Activated T-cell treated with anti-CD3 and anti-CD28 coated beads, Interleukin-2, amount 50 U/mL, for 4 hours (primary cell): ENCODE measurements around the gene PITX3. TPM values are rescaled to one million over a fixed set of nuclear protein-coding genes. Genes with fewer than 3 reads are reported as not detected.

Experiments
- ATAC-seq, 2 donors: fragments of 200-7000 bp; cut with Tn5 transposase; one replicate each; pipeline ENCODE4 v1.10.0; 2021
- DNase-seq: peaks from one replicate; pipeline ENCODE4 v3.0.0-alpha.2; 2020
- H3K27me3 Mint-ChIP-seq: one replicate; pipeline ENCODE4 v1.8.0; 2021; ENCODE audit warnings: low read depth, mixed read lengths
- H3K36me3 Mint-ChIP-seq: one replicate; pipeline ENCODE4 v1.8.0; 2022; ENCODE audit warnings: mixed read lengths; ENCODE audit not compliant: insufficient read depth
- H3K4me1 Mint-ChIP-seq: one replicate; pipeline ENCODE4 v1.8.0; 2021; ENCODE audit warnings: low read depth, mixed read lengths
- H3K4me3 Mint-ChIP-seq: one replicate; pipeline ENCODE4 v1.8.0; 2021; ENCODE audit warnings: mild to moderate bottlenecking, moderate library complexity, mixed read lengths
- H3K9me3 Mint-ChIP-seq: one replicate; pipeline ENCODE4 v1.8.0; 2021; ENCODE audit warnings: mixed read lengths
- total RNA-seq, 3 donors: library from RNA; stranded (reverse); gene quantifications; one replicate each; pipeline ENCODE4 v1.2.1, GENCODE V29; 2021

Gene PITX3
- total RNA-seq = under 1 TPM in 2 of 3 donors, not detected in 1; 0.25 to 0.46 TPM

- peaks cover 24% of the 10 kb centered on the region for H3K27me3 Mint-ChIP-seq
- H3K4me1 Mint-ChIP-seq = peaks cover 27% of the 10 kb centered on the region
- peak; percentile 81 for DNase-seq
- H3K36me3 Mint-ChIP-seq = no peaks in the 10 kb centered on the region
- no peaks in the 10 kb centered on the region for H3K9me3 Mint-ChIP-seq
- H3K4me3 Mint-ChIP-seq = peak within 1 kb of the TSS; percentile 80
- ATAC-seq = peak; percentile 69 to 72
These were observed at the start of gene PITX3 for GRCh38 chr10:102241444-102242117. Gene PITX3, minus strand, starts transcription at chr10:102241512. Its CDS starts 9,432 bp downstream, at chr10:102232080.

- DNase-seq = no peak
- Mint-ChIP-seq H3K9me3 (no peaks in the 10 kb centered on the region), H3K4me3 (no peak overlapping the region), H3K4me1 (peaks cover 30% of the 10 kb centered on the region), H3K27me3 (no peaks in the 10 kb centered on the region), H3K36me3 (peaks cover 12% of the 10 kb centered on the region)
- ATAC-seq = no peak
These were observed 48.5 kb upstream of the PITX3 start for GRCh38 chr10:102289840-102290239.

- no peak overlapping the region for H3K4me3 Mint-ChIP-seq
- H3K27me3 Mint-ChIP-seq = no peaks in the 10 kb centered on the region
- H3K36me3 Mint-ChIP-seq = peaks cover 10% of the 10 kb centered on the region
- no peak for DNase-seq
- no peaks in the 10 kb centered on the region for H3K9me3 Mint-ChIP-seq
- ATAC-seq = no peak
- H3K4me1 Mint-ChIP-seq = peaks cover 34% of the 10 kb centered on the region
These were observed 48.0 kb upstream of the PITX3 start for GRCh38 chr10:102289356-102289755.

- ATAC-seq = no peak
- peaks cover 12% of the 10 kb centered on the region for H3K36me3 Mint-ChIP-seq
These were observed 46.7 kb upstream of the PITX3 start for GRCh38 chr10:102287991-102288390.

DNA sequence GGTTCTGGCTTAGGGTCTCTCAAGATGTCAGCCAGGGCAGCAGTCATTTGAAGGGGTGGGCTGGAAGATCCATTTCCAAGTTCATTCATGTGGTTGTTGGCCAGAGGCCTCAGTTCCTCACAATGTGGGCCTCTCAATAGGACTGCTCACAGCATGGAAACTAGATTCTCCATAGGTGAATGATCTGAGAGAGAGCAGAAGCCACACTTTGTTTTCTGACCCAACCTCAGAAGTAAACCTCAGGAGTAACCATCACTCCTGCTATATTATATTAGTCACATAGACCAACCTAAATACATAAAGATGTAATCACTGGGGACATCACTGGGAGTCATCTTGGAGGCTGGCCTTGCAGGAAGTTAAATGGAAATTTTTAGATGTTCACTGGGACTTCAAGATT, 46.2 kb upstream of the PITX3 start:
- Mint-ChIP-seq H3K27me3 (no peaks in the 10 kb centered on the region), H3K36me3 (peaks cover 12% of the 10 kb centered on the region), H3K9me3 (no peaks in the 10 kb centered on the region), H3K4me3 (no peak overlapping the region), H3K4me1 (peaks cover 52% of the 10 kb centered on the region)
- no peak for DNase-seq
- ATAC-seq = peak in 1 of 2 donors; percentile 20

More at GRCh38 chr10:102287991-102288390, 46.7 kb upstream of the PITX3 start:
- no peaks in the 10 kb centered on the region for H3K27me3 Mint-ChIP-seq
- H3K9me3 Mint-ChIP-seq = no peaks in the 10 kb centered on the region
- H3K4me3 Mint-ChIP-seq = no peak overlapping the region
- peaks cover 48% of the 10 kb centered on the region for H3K4me1 Mint-ChIP-seq
- no peak for DNase-seq

GRCh38 chr10:102286216-102286615, 44.9 kb upstream of the PITX3 start:
- Mint-ChIP-seq H3K36me3 (peaks cover 10% of the 10 kb centered on the region), H3K4me3 (no peak overlapping the region), H3K4me1 (peaks cover 57% of the 10 kb centered on the region), H3K27me3 (no peaks in the 10 kb centered on the region), H3K9me3 (no peaks in the 10 kb centered on the region)
- no peak for ATAC-seq
- DNase-seq = no peak

DNA sequence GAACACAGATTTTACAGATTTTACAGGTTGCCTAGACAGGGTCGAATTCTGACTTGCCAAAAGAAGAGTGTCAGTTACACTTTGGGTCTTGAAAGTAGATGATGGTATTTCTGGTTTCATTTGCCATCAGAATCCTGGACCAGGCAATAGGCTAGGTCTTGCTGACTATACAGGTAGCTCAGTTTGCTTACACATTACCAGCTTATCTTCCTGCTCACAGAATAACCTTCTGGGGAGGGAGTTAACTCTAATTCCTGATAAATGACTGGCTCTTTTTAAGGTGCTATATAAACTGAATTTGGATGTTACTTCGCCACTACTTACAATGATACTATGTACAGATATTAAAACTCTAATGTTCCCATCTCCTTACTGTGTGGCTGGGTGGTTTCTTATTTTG, 43.8 kb upstream of the PITX3 start:
- ATAC-seq = peak in 1 of 2 donors; percentile 18
- Mint-ChIP-seq H3K4me3 (no peak overlapping the region), H3K9me3 (no peaks in the 10 kb centered on the region)

DNA sequence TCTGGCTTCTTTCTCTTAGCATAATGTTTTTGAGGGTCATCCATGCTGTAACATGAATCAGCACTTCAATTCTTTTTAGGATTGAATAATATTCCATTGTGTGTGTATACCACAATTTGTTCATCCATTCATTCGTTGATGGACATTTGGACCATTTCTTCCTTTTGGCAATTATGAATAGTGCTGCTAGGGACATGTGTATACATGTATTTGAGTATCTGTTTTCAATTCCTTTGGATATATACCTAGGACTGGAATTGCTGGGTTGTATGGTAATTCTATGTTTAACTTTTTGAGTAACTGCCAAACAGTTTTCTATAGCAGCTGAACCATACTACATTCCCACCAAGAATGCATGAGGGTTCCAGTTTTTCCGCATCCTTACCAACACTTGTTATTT, 43.2 kb upstream of the PITX3 start:
- H3K27me3 Mint-ChIP-seq = no peaks in the 10 kb centered on the region
- DNase-seq (no peak), ATAC-seq (no peak)
- H3K9me3 Mint-ChIP-seq = no peaks in the 10 kb centered on the region
- peaks cover 69% of the 10 kb centered on the region for H3K4me1 Mint-ChIP-seq
- peaks cover 6% of the 10 kb centered on the region for H3K36me3 Mint-ChIP-seq
- H3K4me3 Mint-ChIP-seq = peak overlapping the region; percentile 19

More for the DNA sequence above, 43.8 kb upstream of the PITX3 start:
- DNase-seq = no peak
- H3K27me3 Mint-ChIP-seq = no peaks in the 10 kb centered on the region
- peaks cover 6% of the 10 kb centered on the region for H3K36me3 Mint-ChIP-seq
- peaks cover 63% of the 10 kb centered on the region for H3K4me1 Mint-ChIP-seq

- DNase-seq (no peak), ATAC-seq (no peak)
- Mint-ChIP-seq H3K36me3 (peaks cover 6% of the 10 kb centered on the region), H3K4me1 (peaks cover 70% of the 10 kb centered on the region), H3K27me3 (no peaks in the 10 kb centered on the region), H3K9me3 (no peaks in the 10 kb centered on the region), H3K4me3 (peak overlapping the region; percentile 5)
These were observed 42.6 kb upstream of the PITX3 start for GRCh38 chr10:102283890-102284289.

DNA sequence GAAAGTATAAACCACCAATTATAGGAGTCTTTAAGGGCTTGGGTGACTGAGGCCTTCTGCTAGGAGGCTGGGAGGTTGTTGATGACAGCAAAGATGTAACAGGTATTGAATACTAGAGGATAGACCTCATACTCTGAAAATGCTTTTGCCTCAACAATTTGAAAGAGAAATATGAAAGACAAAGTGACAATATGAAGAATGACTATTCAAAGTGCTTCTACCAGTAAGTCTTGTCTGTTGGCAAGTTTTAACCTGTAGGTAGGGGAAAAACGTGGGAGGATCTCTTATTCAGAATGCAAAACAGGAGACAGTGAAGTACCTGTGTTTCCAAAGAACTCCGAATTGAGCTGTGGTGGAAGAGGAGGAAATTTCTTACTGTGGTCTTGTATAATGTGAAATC, 42.2 kb upstream of the PITX3 start:
- Mint-ChIP-seq H3K4me3 (peak overlapping the region; percentile 5), H3K4me1 (peaks cover 71% of the 10 kb centered on the region), H3K9me3 (no peaks in the 10 kb centered on the region), H3K36me3 (peaks cover 10% of the 10 kb centered on the region), H3K27me3 (no peaks in the 10 kb centered on the region)
- DNase-seq (no peak), ATAC-seq (peak; percentile 72 to 78)

GRCh38 chr10:102281102-102281487, 39.8 kb upstream of the PITX3 start:
- H3K36me3 Mint-ChIP-seq = peaks cover 10% of the 10 kb centered on the region
- peaks cover 60% of the 10 kb centered on the region for H3K4me1 Mint-ChIP-seq
- DNase-seq = no peak
- H3K4me3 Mint-ChIP-seq = no peak overlapping the region
- ATAC-seq = no peak
- H3K9me3 Mint-ChIP-seq = no peaks in the 10 kb centered on the region
- no peaks in the 10 kb centered on the region for H3K27me3 Mint-ChIP-seq

GRCh38 chr10:102280397-102281101, 39.2 kb upstream of the PITX3 start:
- no peaks in the 10 kb centered on the region for H3K9me3 Mint-ChIP-seq
- peaks cover 58% of the 10 kb centered on the region for H3K4me1 Mint-ChIP-seq
- ATAC-seq = no peak
- H3K27me3 Mint-ChIP-seq = no peaks in the 10 kb centered on the region
- peaks cover 10% of the 10 kb centered on the region for H3K36me3 Mint-ChIP-seq
- no peak overlapping the region for H3K4me3 Mint-ChIP-seq
- no peak for DNase-seq

DNA sequence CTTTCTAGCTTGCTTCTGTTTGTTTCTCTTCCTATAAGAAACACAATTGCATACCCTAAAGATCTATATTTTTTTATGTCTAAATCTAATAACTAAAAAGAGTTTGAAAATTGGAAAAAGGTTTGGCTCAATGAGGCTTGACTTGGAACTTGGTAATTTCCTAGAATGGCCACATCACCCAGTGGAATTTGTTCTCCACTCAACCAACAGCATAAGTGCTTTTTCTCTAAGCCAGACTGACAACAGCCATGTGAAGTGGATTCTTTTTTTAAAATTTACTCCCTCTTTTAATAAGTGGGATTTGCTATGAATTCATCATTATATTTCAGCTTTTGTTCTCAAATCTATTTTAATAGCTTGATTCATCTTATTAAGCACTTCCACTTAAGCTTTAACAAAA, 37.8 kb upstream of the PITX3 start:
- H3K27me3 Mint-ChIP-seq = no peaks in the 10 kb centered on the region
- H3K4me1 Mint-ChIP-seq = peaks cover 43% of the 10 kb centered on the region
- H3K9me3 Mint-ChIP-seq = no peaks in the 10 kb centered on the region
- DNase-seq (no peak), ATAC-seq (no peak)
- no peak overlapping the region for H3K4me3 Mint-ChIP-seq
- peaks cover 10% of the 10 kb centered on the region for H3K36me3 Mint-ChIP-seq

DNA sequence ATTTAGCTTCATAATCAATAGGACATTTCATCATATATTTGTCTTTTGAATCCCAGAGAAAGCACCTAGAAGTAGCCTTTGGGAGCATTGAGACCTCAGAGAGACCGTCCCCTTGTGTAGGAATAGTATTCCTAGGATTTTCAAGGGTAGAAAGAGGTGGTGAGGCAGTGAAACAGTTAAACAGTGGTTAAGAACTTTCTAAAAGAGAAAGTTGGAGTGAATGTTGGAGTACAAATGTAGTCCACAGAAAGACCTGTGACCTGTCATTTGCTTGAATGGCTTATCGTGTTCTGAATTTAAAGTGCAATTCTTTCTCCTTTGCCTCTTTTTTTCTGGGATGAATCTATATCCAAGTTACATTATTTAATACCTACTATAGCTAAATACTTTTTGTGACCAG, 34.0 kb upstream of the PITX3 start:
- Mint-ChIP-seq H3K27me3 (no peaks in the 10 kb centered on the region), H3K4me3 (no peak overlapping the region), H3K9me3 (no peaks in the 10 kb centered on the region), H3K36me3 (peaks cover 12% of the 10 kb centered on the region), H3K4me1 (peaks cover 30% of the 10 kb centered on the region)
- ATAC-seq (no peak), DNase-seq (no peak)

GRCh38 chr10:102274062-102274461, 32.8 kb upstream of the PITX3 start:
- H3K4me1 Mint-ChIP-seq = peaks cover 22% of the 10 kb centered on the region
- H3K27me3 Mint-ChIP-seq = no peaks in the 10 kb centered on the region
- no peaks in the 10 kb centered on the region for H3K9me3 Mint-ChIP-seq
- no peak overlapping the region for H3K4me3 Mint-ChIP-seq
- ATAC-seq (no peak), DNase-seq (no peak)
- peaks cover 14% of the 10 kb centered on the region for H3K36me3 Mint-ChIP-seq
